Kidney epithelial cell (primary cell): Measurements from ENCODE around the gene ARFIP2. TPM values are rescaled to one million over a fixed set of nuclear protein-coding genes. Genes with fewer than 3 reads are reported as not detected.
A peak's percentile ranks its signal among the peaks of the same experiment; 100 is the strongest.
"Not testable (repeated sequence)": the region's sequence is repeated elsewhere in the genome, so short reads cannot be mapped to it uniquely, and the experiment has no call there.

Source experiments
- DNase-seq: peaks from one replicate; pipeline ENCODE4 v3.0.0-alpha.2; 2010; ENCODE audit warnings: low read depth
- H3K27me3 ChIP-seq: 2 replicates; pipeline ENCODE4 v1.6.0; 2011; ENCODE audit warnings: low read length; ENCODE audit not compliant: control insufficient read depth, insufficient read depth
- H3K36me3 ChIP-seq: 2 replicates; pipeline ENCODE4 v1.5.1; 2011; ENCODE audit warnings: low read length; ENCODE audit not compliant: control insufficient read depth, insufficient read depth
- H3K4me3 ChIP-seq: 2 replicates; pipeline ENCODE4 v1.5.1; 2011; ENCODE audit warnings: low read depth, mild to moderate bottlenecking, control low read depth, low read length
- CTCF ChIP-seq: IDR thresholded peaks from 2 replicates; pipeline ENCODE4 v1.5.1; 2011; ENCODE audit warnings: mild to moderate bottlenecking, moderate library complexity, low read length, control low read depth, inconsistent platforms; ENCODE audit not compliant: insufficient read depth, poor library complexity, severe bottlenecking
- total RNA-seq: library from RNA; depleted of rRNA; stranded (reverse); fragments of >200 nt; gene quantifications from 2 replicates; pipeline ENCODE4 v1.2.3, GENCODE V29; 2015

Gene ARFIP2
- total RNA-seq = 65.2 and 74.6 TPM in 2 replicates

DNA sequence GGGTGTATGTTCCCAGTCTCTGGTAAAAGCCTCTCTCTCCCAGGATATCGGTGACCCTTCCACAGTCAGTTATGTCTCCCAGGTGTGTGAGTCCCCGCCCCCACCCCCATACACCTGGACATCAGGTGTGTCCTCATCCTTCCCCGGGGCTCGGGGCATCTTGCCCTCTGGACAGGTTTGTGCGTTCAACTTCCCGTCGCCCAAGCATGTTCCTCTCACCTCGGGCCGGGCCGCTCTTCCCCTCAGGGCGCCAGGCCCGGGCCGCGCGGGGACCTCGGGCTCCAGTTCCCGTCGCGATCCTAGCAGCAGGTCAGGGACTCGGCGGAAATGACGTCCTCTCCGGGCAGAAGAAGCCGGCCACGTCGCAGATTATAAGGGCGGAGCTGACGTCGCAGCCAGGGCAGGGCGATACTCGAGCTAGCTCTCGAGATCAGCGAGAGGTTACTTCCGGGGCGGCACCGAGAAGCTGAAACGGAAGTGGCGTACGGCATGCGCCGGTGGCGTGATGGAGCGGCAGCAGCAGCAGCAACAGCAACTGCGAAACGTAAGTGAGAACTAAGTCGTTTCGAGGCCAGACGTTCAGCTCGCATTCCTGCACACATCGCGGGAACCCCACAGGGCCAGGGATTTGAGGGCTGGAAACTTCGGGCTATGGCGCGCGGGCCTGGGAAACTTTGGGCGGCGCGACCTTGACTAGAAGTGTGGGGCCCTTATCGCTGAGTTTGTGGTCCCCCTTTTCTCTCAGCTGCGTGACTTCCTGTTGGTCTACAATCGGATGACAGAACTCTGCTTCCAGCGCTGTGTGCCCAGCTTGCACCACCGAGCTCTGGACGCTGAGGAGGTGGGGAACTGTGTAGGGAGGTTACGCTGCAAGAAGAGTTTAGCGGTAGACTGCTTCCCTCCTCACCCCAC is at the start of gene ARFIP2, which contains the start of gene TIMM10B:
Gene ARFIP2, minus strand, starts transcription at position 320 of the 912 bp plus-strand sequence. CDS start 910 bp downstream, outside the sequence.
Gene TIMM10B, plus strand, starts transcription at position 490 of the 912 bp plus-strand sequence. Its CDS starts 16 bp downstream, at position 506.
- no peak for TF ChIP-seq CTCF
- H3K36me3 ChIP-seq = peaks cover 1% of the 10 kb centered on the region
- DNase-seq = peak; percentile 93
- no peaks in the 10 kb centered on the region for H3K27me3 ChIP-seq
- H3K4me3 ChIP-seq = peak within 1 kb of the TSS; percentile 91

DNA sequence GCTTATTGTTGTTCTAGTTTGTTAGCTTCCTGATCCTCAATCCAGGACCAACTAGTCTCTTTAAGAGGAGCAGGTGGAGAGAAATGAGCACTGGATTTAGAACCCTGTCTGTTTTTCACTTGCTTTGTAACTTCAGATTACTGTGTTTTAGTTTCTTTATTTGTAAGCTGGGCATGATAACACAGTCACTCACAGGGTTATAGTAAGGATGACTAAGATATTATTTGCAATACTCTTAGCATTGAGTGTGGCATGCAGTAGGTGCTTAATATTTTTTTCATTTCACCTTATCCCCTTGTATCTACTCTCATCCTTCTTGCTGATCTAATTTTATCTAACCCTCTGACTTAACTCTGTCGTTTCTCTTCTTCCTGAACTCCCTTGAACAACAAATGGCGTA is 49.7 kb upstream of the ARFIP2 start:
- TF ChIP-seq CTCF = no peak
- H3K27me3 ChIP-seq = no peaks in the 10 kb centered on the region
- H3K36me3 ChIP-seq = no peaks in the 10 kb centered on the region
- no peak for DNase-seq
- no peak overlapping the region for H3K4me3 ChIP-seq

DNA sequence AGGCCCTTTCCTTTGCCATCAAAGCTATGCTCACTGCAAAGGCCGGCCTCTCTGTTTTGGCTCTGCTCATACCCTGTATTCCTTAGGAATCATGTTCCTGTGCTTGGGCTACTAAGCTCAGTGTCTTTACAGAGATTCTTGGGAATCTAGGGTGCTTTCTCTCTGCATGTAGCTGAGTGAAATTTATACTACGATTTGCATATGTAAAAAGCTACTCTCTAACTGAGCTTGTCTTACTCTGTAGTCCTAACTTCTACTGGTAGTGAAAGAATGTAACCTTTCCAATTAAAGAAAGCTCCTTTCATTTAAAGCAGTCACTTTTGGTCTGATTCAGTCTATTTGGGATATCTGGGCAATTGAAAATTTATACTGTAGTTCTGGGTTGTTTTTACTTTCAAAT is 48.1 kb upstream of the ARFIP2 start:
- DNase-seq = no peak
- Histone ChIP-seq H3K4me3 (no peak overlapping the region), H3K27me3 (no peaks in the 10 kb centered on the region), H3K36me3 (no peaks in the 10 kb centered on the region)
- TF ChIP-seq CTCF = no peak

DNA sequence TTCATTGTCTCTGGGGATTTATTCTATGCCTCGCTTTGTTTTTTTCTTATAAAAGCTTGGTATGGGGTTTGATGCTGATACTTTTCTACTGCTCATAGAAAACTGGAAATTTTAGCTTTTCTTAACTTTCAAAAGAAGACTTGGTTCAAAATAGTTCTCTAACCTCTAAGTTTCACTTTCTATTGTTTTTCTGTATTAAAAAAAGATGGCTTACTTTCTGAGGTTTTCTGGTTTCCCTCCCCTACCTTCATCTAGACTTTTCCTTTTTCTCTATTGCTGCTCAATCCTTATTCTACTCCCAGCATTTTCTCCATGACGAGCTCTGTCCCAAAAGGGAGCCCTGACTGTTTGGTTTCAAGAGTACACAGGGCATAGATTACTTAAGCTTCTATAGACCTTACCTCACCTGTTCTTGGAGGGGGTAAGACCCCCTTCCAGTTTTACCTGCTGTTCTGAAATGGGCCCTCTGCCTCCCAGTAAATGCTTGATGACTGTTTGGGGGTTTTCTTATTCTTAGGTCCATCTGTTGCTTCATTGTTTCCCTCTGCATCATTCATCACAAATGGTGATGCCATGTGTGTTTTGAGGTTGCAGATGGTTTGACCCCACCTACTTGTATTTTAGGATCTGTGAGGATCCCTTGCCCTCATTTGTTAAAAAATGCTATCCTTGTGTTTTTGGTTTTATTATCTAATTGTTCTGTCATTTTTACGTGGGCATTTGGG is 45.4 kb upstream of the ARFIP2 start:
- no peak overlapping the region for H3K4me3 ChIP-seq
- H3K36me3 ChIP-seq = no peaks in the 10 kb centered on the region
- no peak for TF ChIP-seq CTCF
- H3K27me3 ChIP-seq = no peaks in the 10 kb centered on the region
- no peak for DNase-seq

DNA sequence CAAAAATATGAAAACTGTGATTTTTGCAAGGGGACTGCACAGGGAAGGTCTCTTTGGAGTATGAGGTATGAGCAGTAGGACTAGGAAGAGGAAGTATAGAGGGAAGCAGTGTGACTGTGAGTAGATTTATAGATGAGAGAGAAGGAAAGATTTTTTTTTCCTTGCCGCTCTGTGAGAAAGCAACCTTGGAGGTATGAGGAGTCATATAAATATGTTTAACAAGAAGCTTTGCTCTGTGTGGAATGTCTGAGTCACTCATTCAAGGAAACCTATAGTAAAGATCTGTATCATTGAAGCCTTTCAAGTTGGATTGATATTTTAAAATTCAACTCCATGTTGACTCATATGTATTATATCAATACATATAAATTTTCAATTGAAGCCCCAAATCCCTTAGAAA is 42.1 kb upstream of the ARFIP2 start:
- no peaks in the 10 kb centered on the region for H3K27me3 ChIP-seq
- no peaks in the 10 kb centered on the region for H3K36me3 ChIP-seq
- no peak overlapping the region for H3K4me3 ChIP-seq
- DNase-seq = peak; percentile 38
- TF ChIP-seq CTCF = no peak

DNA sequence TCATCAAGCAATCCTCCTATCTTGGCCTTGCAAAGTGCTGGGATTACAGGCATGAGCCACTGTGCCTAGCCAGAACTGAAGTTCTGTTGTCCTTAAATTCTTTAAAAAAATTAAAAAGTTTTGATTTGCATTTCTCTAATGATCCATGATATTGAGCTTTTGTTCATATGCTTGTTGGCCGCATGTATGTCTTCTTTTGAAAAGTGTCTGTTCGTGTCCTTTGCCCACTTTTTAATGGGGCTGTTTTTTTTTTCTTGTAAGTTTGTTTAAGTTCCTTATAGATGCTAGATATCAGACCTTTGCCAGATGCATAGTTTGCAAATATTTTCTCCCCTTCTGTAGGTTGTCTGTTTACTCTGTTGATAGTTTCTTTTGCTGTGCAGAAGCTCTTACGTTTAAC is 40.8 kb upstream of the ARFIP2 start:
- DNase-seq, H3K4me3 ChIP-seq, H3K27me3 ChIP-seq, H3K36me3 ChIP-seq: not testable (repeated sequence)
